ENCODE data around the gene AKR1B15.
"Not testable (repeated sequence)": the region's sequence is repeated elsewhere in the genome, so short reads cannot be mapped to it uniquely, and the experiment has no call there.

The AKR1B15 gene

DNA sequence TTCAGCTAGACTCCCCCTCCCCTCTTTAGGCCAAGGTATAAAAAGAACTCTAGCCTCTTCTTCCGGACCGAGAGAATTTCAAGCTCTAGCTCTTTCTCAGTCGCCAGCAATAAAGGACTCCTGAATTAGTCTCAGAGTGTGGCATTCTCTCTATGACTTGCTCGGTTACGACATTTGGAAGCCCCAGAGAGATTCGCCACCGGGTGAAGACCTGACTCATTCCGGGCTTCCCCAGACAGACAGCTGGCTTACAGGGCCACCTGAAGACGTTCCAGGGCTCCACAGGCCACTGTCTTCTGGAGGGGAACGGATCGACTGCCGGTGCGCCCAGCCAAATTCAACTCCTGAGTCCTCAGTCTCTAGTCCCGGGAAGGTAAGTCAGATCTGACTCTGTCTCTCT is at the start of gene AKR1B15:
TSS of gene AKR1B15 (plus strand) at position 234 of the 400 bp plus-strand sequence. CDS start 15,510 bp downstream, outside the sequence.
- DNase-seq (ENCODE audit: low read depth in 2 of 2): peak in 1 of 2 donors; percentile 7

DNA sequence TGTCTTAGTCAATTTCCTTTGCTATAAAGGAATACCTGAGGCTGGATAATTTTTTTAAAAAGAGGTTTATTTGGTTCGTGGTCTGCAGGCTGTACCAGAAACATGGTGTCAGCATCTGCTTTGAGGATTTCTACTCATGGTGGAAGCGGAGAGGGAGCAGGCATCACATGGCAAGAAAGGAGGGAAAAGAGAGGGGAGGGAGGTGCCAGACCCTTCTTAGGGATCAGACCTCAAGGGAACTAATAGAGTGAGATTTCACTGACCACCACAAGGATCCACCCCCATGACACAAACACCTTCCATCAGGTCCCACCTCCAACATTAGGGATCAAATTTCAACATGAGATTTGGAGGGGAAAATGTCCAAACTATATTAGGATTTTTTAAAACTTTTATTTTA is 48.5 kb upstream of the AKR1B15 start:
- DNase-seq (ENCODE audit: low read depth in 2 of 2): no peak

- no peak for DNase-seq (ENCODE audit: low read depth in 2 of 2)
These were observed 47.9 kb upstream of the AKR1B15 start for GRCh38 chr7:134500982-134501381.

GRCh38 chr7:134502463-134503371 is 46.2 kb upstream of the AKR1B15 start:
- DNase-seq (ENCODE audit: low read depth in 2 of 2): no peak

DNA sequence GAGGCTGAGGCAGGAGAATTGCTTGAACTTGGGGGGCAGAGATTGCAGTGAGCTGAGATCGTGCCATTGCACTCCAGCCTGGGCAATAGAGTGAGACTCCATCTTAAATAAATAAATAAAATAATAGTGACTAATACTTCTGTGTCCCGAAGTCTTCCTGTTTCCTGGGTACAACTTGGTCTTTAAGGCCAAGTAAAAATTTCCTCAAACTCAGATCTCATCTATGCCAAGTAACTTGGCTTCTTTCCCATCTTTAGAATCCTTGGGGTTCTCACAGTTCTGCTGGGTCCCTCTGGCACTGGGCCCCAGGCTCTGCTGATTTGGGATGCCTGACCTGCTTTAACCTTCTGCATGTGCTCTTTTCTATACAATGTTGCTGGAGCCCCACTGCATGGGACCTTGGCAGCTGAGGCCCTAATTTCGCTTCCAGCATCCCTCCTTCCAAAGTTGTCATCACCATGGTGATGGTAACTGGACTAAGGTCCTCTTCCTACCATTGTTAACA is 44.2 kb upstream of the AKR1B15 start:
- no peak for DNase-seq (ENCODE audit: low read depth in 2 of 2)

DNA sequence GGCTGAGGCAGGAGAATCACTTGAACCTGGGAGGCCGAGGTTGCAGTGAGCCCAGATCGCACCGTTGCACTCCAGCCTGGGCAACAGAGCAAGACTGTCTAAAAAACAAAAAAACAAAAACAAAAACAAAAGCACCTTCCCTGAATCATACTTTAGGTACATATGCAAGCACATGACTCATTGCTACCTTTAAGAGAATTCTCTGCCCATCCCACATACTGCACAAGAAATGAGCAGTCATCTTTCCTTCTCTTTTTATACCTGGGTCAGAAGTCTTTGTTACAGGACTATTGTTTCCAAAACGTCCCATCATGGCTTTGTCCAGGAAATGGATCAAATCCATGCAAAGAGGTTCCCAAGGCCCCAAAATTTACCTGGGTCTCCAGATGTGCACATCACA is 43.1 kb upstream of the AKR1B15 start:
- no peak for DNase-seq (ENCODE audit: low read depth in 2 of 2)

DNA sequence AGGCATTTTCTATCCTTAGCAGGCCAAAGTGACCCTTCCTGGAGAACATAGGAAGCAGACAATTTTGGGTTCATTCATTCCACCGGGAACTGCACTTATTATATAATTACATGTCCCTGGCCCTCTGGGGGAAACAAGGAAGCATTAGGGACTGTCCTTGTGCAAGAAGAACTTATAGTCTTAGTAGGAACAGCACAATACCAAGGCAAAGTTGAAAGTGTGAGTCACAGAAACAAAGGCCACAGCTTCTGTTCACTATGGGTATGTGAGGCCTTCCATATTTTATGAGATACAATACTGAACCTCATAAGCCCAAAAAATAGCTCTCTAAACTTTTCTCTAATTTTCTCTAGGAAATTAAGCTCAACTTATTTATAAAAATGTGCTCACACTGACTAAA is 39.9 kb upstream of the AKR1B15 start:
- DNase-seq (ENCODE audit: low read depth in 2 of 2): no peak

DNA sequence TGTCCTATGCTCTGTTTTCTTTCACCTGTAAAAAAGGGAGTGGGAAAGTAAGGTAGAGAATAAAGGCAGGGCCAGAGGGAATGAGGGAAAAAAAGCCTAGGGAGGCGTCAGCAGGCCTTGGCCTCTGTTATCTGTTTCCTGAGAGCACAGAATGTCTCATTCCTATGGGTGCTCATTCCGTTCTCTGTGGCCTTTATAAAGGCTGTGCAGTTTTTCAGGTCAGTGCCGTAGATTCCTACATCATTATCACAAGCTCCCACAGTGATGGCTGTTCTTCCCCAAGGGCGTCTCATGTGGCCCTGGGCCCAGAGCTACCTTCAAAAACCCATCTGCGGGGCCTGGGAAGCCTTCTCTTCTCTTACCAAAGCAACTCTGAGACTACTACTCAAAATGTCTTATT is 38.3 kb upstream of the AKR1B15 start:
- DNase-seq (ENCODE audit: low read depth in 2 of 2): no peak

- DNase-seq (ENCODE audit: low read depth in 2 of 2): no peak
These were observed 36.6 kb upstream of the AKR1B15 start for GRCh38 chr7:134512271-134512670.

DNA sequence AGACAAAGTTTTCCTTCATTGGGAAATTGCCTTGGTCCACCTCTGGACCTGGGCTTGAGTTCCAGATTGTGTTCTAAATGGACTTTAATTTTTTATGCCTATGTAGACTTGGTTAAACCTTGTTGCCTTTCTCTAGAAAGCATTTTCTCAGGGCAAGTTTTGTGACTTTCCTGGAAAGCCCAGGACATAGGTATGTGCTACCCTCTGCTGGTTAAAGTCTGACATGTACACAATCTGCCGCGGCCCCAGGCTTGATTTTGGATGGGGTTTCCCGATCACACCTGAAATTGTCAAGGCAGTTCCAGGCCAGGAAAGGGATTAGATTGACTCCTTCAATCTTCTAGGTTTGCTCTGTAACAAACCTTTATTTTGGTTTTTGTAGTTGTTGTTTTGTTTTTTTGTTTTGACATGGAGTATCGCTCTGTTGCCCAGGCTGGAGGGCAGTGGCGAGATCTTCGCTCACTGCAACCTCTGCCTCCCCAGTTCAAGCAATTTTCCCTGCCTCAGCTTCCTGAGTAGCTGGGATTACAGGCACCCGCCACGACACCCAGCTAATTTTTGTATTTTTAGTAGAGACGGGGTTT is 35.6 kb upstream of the AKR1B15 start:
- DNase-seq (ENCODE audit: low read depth in 2 of 2): peak in 1 of 2 donors; percentile 20

- no peak for DNase-seq (ENCODE audit: low read depth in 2 of 2)
These were observed 34.8 kb upstream of the AKR1B15 start for GRCh38 chr7:134514106-134514505.

- DNase-seq (ENCODE audit: low read depth in 2 of 2): peak in 1 of 2 donors; percentile 4
These were observed 34.2 kb upstream of the AKR1B15 start for GRCh38 chr7:134514663-134515062.

DNA sequence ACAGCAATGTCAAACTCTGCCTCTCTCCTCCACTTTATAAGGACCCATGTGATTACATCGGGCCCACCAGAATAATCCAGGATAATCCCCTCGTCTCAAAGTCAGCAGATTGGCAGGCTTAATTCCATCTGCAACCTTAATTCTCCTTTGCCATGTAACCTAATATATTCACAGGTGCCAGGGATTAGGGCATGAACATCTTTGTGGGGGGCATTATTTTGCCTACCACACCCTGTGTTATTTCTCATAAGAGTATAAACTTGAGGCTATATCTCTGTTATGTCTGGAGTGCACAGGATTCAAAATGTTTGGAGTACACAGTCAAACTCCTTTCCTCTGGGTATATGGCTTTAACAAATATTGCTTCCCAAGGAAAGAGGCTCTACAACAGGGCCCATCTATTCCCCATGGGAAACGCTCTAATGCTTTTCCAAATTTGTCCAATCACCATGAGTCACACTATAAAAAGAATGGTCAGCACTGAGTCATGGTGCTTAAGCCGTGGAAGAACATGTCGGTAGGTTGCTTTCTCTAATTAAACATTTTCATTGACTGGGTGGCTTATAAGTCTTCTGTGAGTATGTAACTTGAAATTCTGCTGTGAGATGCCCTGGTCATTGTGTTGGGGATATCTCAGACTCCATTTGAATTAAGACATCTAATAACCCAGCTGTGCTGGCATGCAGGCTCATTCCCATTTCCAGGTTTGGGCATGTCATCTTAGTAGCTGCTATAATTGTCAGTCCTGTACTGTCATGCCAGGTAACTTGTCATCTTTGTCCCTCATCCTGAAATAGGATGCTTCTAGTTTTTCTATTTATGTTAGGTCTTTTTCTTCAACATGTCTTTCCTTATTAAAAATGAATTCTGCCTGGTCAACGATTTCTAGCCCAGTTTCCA is 33.1 kb upstream of the AKR1B15 start:
- DNase-seq (ENCODE audit: low read depth in 2 of 2): no peak

GRCh38 chr7:134520130-134520529 is 28.8 kb upstream of the AKR1B15 start:
- no peak for DNase-seq (ENCODE audit: low read depth in 2 of 2)

DNA sequence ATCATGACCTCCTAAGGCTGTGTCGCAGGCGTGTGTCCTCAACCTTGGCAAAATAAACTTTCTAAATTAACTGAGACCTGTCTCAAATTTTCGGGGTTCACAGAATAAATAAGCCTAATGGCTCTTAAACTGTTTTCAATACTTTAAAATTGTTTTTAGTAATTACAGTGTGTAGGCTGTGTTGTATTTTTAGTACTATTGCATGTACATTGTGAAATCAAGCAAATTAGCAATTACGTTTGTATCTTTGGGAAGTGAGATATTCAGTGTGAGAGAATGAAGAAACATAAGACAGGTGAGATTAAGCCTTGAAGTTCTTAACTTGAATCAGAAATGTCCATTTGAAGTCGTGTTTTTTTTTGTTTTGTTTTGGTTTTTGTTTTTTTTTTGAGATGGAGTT is 26.3 kb upstream of the AKR1B15 start:
- no peak for DNase-seq (ENCODE audit: low read depth in 2 of 2)

GRCh38 chr7:134525449-134525848 is 23.5 kb upstream of the AKR1B15 start:
- not testable (repeated sequence) for DNase-seq (ENCODE audit: low read depth in 2 of 2)

DNA sequence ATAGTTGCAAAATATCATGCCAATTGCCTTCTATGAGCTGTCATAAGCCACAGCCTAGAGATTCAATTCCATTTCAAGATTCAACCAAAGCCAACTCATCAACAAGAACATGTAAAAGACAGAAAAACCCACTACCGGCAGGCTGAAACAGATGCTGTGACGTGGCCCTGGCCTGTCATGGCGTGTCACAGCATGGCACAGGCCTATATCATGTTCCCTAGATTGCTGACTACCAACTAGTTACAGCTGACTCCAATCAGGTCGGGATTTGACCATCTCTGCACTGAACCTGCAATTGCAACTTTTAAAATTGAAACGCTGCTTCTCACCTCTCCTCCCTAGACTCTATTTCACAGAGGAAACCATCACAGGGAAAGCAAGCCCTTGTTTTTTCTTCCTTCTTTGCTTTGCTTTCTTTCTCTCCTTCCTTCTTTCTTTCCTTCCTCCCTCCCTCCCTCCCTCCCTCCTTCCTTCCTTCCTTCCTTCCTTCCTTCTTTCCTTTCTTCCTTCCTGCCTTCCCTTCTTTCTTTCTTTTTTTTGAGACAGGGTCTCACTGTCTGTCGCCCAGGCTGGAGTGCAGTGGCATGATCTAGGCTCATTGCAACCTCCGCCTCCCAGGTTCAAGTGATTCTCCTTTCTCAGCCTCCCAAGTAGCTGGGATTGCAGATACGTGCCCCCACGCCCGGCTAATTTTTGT is 22.2 kb upstream of the AKR1B15 start:
- not testable (repeated sequence) for DNase-seq (ENCODE audit: low read depth in 2 of 2)

DNA sequence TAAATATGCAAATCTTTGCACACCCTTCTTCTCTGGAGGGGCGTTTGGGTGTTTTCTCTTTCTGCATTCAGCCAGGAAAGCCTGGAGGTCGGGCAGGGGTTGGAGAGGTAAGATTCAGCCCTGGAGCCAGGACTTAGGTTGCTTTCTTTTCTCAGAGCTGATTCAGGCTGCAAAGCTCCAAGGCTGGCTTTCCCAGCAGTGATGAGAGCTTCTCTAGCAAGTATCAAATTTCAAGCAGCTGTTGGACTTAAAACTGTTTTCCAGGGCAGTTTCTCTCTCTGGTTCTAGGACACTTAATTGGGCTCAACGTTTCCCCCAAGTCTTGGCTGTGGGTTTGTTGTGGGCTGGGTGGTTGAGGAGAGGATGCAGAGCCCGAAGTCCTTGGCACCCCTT is 20.9 kb upstream of the AKR1B15 start:
- DNase-seq (ENCODE audit: low read depth in 2 of 2): no peak

DNA sequence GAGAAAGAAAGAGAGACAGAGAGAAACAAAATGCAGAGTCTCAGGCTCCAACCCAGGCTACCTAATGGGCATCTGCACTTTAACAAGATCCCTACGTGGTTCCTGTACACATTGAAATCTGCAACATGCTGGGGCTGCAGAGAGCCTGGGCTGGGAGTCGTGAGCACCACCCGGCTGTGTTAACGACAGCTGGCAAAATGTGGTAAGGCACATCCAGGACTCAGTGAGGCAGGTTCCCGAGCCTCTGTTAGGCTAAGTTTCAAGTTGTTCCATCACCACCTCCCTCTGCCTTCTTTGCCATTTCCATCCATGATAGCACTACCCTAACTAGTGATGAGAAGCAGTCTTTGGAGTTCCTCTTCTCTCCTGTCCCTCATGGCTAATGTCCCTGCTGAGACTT is 20.2 kb upstream of the AKR1B15 start:
- DNase-seq (ENCODE audit: low read depth in 2 of 2): no peak

DNA sequence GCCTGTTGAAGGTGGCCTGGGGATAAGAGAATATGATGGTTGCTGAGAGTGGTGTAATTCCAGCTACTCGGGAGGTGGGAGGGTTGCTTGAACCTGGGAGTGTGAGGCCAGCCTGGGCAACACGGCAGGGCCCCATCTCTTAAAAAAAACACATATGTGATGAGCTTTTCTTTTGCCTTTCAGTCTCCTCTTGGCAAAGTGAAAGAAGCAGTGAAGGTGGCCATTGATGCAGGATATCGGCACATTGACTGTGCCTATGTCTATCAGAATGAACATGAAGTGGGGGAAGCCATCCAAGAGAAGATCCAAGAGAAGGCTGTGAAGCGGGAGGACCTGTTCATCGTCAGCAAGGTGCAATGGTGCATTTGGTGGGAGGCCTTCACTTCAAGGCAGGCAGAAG is 18.4 kb upstream of the AKR1B15 start:
- DNase-seq (ENCODE audit: low read depth in 2 of 2): no peak

DNA sequence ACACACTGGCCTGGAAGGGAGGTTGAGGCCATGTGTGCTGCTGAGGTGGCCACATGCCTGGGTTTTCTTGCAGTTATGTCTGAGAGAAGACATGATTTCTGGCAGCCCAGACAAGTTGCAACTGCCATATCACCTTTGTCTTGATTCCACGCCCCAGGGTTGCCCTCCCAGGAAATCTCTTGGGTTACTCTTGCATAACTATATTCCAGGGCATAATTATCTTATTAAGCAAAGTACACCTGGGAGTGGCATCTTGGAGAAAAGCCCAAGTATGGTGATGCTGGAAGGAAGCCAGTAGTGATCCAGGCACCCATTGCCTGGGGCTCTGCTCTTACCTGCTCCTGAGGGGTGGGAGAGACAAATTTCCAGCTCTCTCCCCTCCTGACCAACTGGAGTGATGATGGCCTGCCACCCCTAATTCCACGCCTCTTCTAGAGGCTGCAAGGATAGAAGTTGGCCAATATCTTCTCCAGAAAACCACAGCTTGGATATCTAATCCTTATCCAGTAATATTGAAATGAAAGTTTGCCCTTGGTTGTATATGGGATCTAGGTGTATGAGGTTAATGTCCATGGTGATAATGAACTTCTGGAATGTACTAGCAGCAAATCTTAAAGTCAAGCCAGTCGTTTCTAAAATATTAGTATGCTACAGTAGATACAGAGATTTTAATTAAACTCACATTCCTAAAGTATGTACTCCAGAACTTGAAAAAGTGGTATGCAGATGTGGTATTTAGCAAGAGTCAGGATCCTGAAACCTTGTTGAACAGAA is 16.5 kb upstream of the AKR1B15 start:
- no peak for DNase-seq (ENCODE audit: low read depth in 2 of 2)
